IMR-90 (cell line): Measurements from ENCODE around the gene SPRED3. TPM values are rescaled to one million over a fixed set of nuclear protein-coding genes. Genes with fewer than 3 reads are reported as not detected.

ENCODE experiments used
- ATAC-seq: fragments of 200-7000 bp; cut with Tn5 transposase; 2 replicates; pipeline ENCODE4 v1.9.1; 2020; ENCODE audit warnings: low read depth, mild to moderate bottlenecking, moderate library complexity
- BruUV-seq: library from RNA; stranded (reverse); fragments of 400-500 nt; replicated peaks from 2 replicates; lab custom pipeline; 2021; lab: Mats Ljungman, UMichigan
- CTCF ChIA-PET: fragments of 300-600 bp; formaldehyde crosslinking; extraction: SDS; loops from one replicate; lab custom pipeline; 2021; ENCODE audit warnings: antibody characterized with exemption; lab: Yijun Ruan, JAX
- POLR2A ChIA-PET: fragments of 300-600 bp; sonication (Branson Sonifier 250); formaldehyde crosslinking; loops from one replicate; lab custom pipeline; 2022; ENCODE audit warnings: antibody characterized with exemption; ENCODE audit not compliant: unreplicated experiment; lab: Charles Lee
- DNase-seq: peaks from one replicate; pipeline ENCODE4 v3.0.0; 2013
- H2AFZ ChIP-seq: replicated peaks from 2 replicates; pipeline ENCODE3; 2013; ENCODE audit warnings: low read length, mild to moderate bottlenecking; ENCODE audit not compliant: poor library complexity
- H2AK5ac ChIP-seq: 2 replicates; pipeline ENCODE4 v1.6.1; 2013; ENCODE audit warnings: low read depth, low read length, inconsistent platforms
- H2AK9ac ChIP-seq: replicated peaks from 2 replicates; pipeline ENCODE3; 2013; ENCODE audit warnings: mild to moderate bottlenecking, low read depth, low read length, moderate library complexity; ENCODE audit not compliant: poor library complexity
- H2BK120ac ChIP-seq: 2 replicates; pipeline ENCODE4 v1.6.1; 2013; ENCODE audit warnings: low read depth, low read length, inconsistent platforms
- H2BK15ac ChIP-seq: 3 replicates; pipeline ENCODE4 v1.6.1; 2013; ENCODE audit warnings: low read depth, low read length, inconsistent platforms
- H2BK20ac ChIP-seq: 2 replicates; pipeline ENCODE4 v1.6.1; 2013; ENCODE audit warnings: low read depth, mild to moderate bottlenecking, inconsistent platforms, low read length, moderate library complexity
- H2BK5ac ChIP-seq: 2 replicates; pipeline ENCODE4 v1.6.1; 2013; ENCODE audit warnings: mild to moderate bottlenecking, low read depth, low read length, inconsistent platforms; ENCODE audit not compliant: poor library complexity, severe bottlenecking
- H3K14ac ChIP-seq: replicated peaks from 2 replicates; pipeline ENCODE4 v1.6.1; 2013; ENCODE audit warnings: low read depth, low read length, inconsistent platforms
- H3K18ac ChIP-seq: 2 replicates; pipeline ENCODE4 v1.6.1; 2013; ENCODE audit warnings: low read depth, low read length, control low read depth
- H3K23ac ChIP-seq: 2 replicates; pipeline ENCODE4 v1.6.1; 2013; ENCODE audit warnings: low read depth, low read length, inconsistent platforms
- H3K27ac ChIP-seq: 2 replicates; pipeline ENCODE4 v1.5.1; 2013; ENCODE audit warnings: mild to moderate bottlenecking, control low read depth, low read length; ENCODE audit not compliant: insufficient read depth
- H3K27me3 ChIP-seq: 2 replicates; pipeline ENCODE4 v1.6.1; 2013; ENCODE audit warnings: low read length; ENCODE audit not compliant: control insufficient read depth, insufficient read depth
- H3K36me3 ChIP-seq: 2 replicates; pipeline ENCODE4 v1.6.1; 2013; ENCODE audit warnings: low read length, mixed read lengths; ENCODE audit not compliant: control insufficient read depth, insufficient read depth
- H3K4ac ChIP-seq: 2 replicates; pipeline ENCODE4 v1.6.1; 2013; ENCODE audit warnings: low read depth, low read length, inconsistent platforms
- H3K4me1 ChIP-seq: 2 replicates; pipeline ENCODE4 v1.6.1; 2013; ENCODE audit warnings: low read length, mixed read lengths; ENCODE audit not compliant: control insufficient read depth, insufficient read depth
- H3K4me2 ChIP-seq: 2 replicates; pipeline ENCODE4 v1.6.1; 2013; ENCODE audit warnings: low read depth, mild to moderate bottlenecking, control low read depth, low read length, moderate library complexity
- H3K4me3 ChIP-seq: 2 replicates; pipeline ENCODE4 v1.5.1; 2013; ENCODE audit warnings: low read depth, mild to moderate bottlenecking, control low read depth, low read length, moderate library complexity; ENCODE audit not compliant: insufficient read depth
- H3K56ac ChIP-seq: 2 replicates; pipeline ENCODE4 v1.6.1; 2013; ENCODE audit warnings: low read length, inconsistent platforms; ENCODE audit not compliant: insufficient read depth; ENCODE audit errors: extremely low read depth
- H3K79me1 ChIP-seq, 2 experiments: 2 replicates each; pipeline ENCODE4 v1.6.1; 2013; ENCODE audit warnings: low read length in 2 of 2, inconsistent platforms in 1 of 2, low read depth in 1 of 2
- H3K9ac ChIP-seq: 2 replicates; pipeline ENCODE4 v1.6.1; 2013; ENCODE audit warnings: low read depth, low read length, control low read depth
- H3K9me1 ChIP-seq: 2 replicates; pipeline ENCODE4 v1.6.1; 2013; ENCODE audit warnings: low read length, inconsistent platforms; ENCODE audit not compliant: insufficient read depth
- H3K9me3 ChIP-seq: 2 replicates; pipeline ENCODE4 v1.6.1; 2013; ENCODE audit warnings: low read length; ENCODE audit not compliant: control insufficient read depth, insufficient read depth
- H4K20me1 ChIP-seq: 2 replicates; pipeline ENCODE4 v1.6.1; 2013; ENCODE audit warnings: low read length, inconsistent platforms; ENCODE audit not compliant: insufficient read depth
- H4K5ac ChIP-seq: 2 replicates; pipeline ENCODE4 v1.6.1; 2013; ENCODE audit warnings: mild to moderate bottlenecking, low read depth, low read length, control low read depth
- H4K8ac ChIP-seq, 2 experiments: 2 replicates each; pipeline ENCODE4 v1.6.1; 2013; ENCODE audit warnings: low read depth in 2 of 2, low read length in 2 of 2, control low read depth in 1 of 2, inconsistent platforms in 1 of 2
- H4K91ac ChIP-seq: 2 replicates; pipeline ENCODE4 v1.6.1; 2013; ENCODE audit warnings: low read depth, low read length, inconsistent platforms; ENCODE audit not compliant: insufficient read depth
- BHLHE40 ChIP-seq: fragments of 150-350 bp; IDR thresholded peaks from 2 replicates; pipeline ENCODE4 v1.6.1; 2016; ENCODE audit warnings: mild to moderate bottlenecking, low read depth, low read length
- CHD1 ChIP-seq: IDR thresholded peaks from 2 replicates; pipeline ENCODE4 v1.6.1; 2012; ENCODE audit warnings: low read depth, low read length, improper control_type of control experiment
- CTCF ChIP-seq: conservative IDR thresholded peaks from 2 replicates; pipeline ENCODE4 v1.5.1; 2012; ENCODE audit warnings: mild to moderate bottlenecking, low read depth, low read length, improper control_type of control experiment
- FOS ChIP-seq: fragments of 150-350 bp; IDR thresholded peaks from 2 replicates; pipeline ENCODE4 v1.6.1; 2016; ENCODE audit warnings: low read depth, low read length
- MAFK ChIP-seq: IDR thresholded peaks from 2 replicates; pipeline ENCODE4 v1.6.1; 2012; ENCODE audit warnings: low read depth, low read length, improper control_type of control experiment
- MXI1 ChIP-seq: IDR thresholded peaks from 2 replicates; pipeline ENCODE4 v1.6.1; 2012; ENCODE audit warnings: low read depth, mild to moderate bottlenecking, low read length, moderate library complexity, borderline replicate concordance
- NFE2L2 ChIP-seq: fragments of 150-350 bp; IDR thresholded peaks from 2 replicates; pipeline ENCODE4 v1.6.1; 2016; ENCODE audit warnings: low read depth, mild to moderate bottlenecking, low read length
- POLR2A ChIP-seq: IDR thresholded peaks from 2 replicates; pipeline ENCODE4 v1.6.1; 2012; ENCODE audit warnings: mild to moderate bottlenecking, low read depth, low read length
- RAD21 ChIP-seq: IDR thresholded peaks from 2 replicates; pipeline ENCODE4 v1.6.1; 2012; ENCODE audit warnings: low read length, improper control_type of control experiment
- RCOR1 ChIP-seq: IDR thresholded peaks from 2 replicates; pipeline ENCODE4 v1.6.1; 2012; ENCODE audit warnings: mild to moderate bottlenecking, low read length, improper control_type of control experiment; ENCODE audit not compliant: insufficient replicate concordance
- RFX5 ChIP-seq: IDR thresholded peaks from 2 replicates; pipeline ENCODE4 v1.8.0; 2012; ENCODE audit warnings: low read depth, mild to moderate bottlenecking, low read length, moderate library complexity
- SMC3 ChIP-seq: fragments of 150-350 bp; IDR thresholded peaks from 2 replicates; pipeline ENCODE4 v1.6.1; 2016; ENCODE audit warnings: low read depth, mild to moderate bottlenecking, antibody characterized with exemption, low read length, moderate library complexity
- WGBS, 2 experiments: methylation state at CpG; one replicate each; pipeline versions ENCODE4 v1.1.5 to v1.1.7; 2013; ENCODE audit warnings: missing lambda C conversion rate in 2 of 2; ENCODE audit not compliant: insufficient read length in 1 of 2; ENCODE audit errors: extremely low coverage in 2 of 2; 5-methylcytosine and 5-hydroxymethylcytosine counted together
- dilution Hi-C: fragments of 300-500 bp; cut with HindIII; formaldehyde crosslinking; loops from one replicate; pipeline ENCODE4 v1.14.3; 2018; ENCODE audit warnings: low sequenced_read_pairs; ENCODE audit not compliant: unreplicated experiment
- in situ Hi-C: fragments of 300-500 bp; cut with MboI; formaldehyde crosslinking; loops from 3 replicates; pipeline ENCODE4 v1.14.3; 2019; ENCODE audit warnings: low sequenced_read_pairs, inconsistent platforms, mixed read lengths
- intact Hi-C: fragments of 100-400 bp; cut with micrococcal nuclease; formaldehyde crosslinking; loops from 2 replicates; pipeline ENCODE4 v1.10.0; 2022
- polyA plus RNA-seq, 3 experiments: library from polyadenylated mRNA; depleted of rRNA; stranded (reverse); fragments of >200 nt; gene quantifications; 2 replicates each; pipeline ENCODE4 v1.2.3, GENCODE V29; 2012; ENCODE audit warnings: low replicate concordance in 1 of 3
- total RNA-seq: library from RNA; depleted of rRNA; stranded (reverse); fragments of >200 nt; gene quantifications from 2 replicates; pipeline ENCODE4 v1.2.3, GENCODE V29; 2012

SPRED3 gene
- total and polyA plus RNA-seq, 2 of the 4 experiments (the other 2 are of a cell fraction), result 0.90 to 7.9 TPM

- Histone ChIP-seq H3K27me3 (peaks cover 25% of the 10 kb centered on the region), H4K8ac (no peak overlapping the region), H2BK5ac (no peak overlapping the region), H4K5ac (no peak overlapping the region), H3K79me1 (no peaks in the 10 kb centered on the region), H3K4me1 (no peaks in the 10 kb centered on the region), H3K23ac (no peak overlapping the region), H3K9ac (no peak overlapping the region), H2AK9ac (no peak overlapping the region), H3K14ac (no peak overlapping the region), H2BK20ac (no peak overlapping the region), H4K20me1 (no peaks in the 10 kb centered on the region), H4K91ac (no peak overlapping the region), H3K4me3 (no peak overlapping the region), H3K27ac (no peak overlapping the region), H3K9me3 (no peaks in the 10 kb centered on the region), H3K18ac (no peak overlapping the region), H3K4me2 (no peak overlapping the region), H3K36me3 (no peaks in the 10 kb centered on the region), H3K56ac (no peak overlapping the region), H2BK15ac (no peak overlapping the region), H3K9me1 (no peaks in the 10 kb centered on the region), H2AK5ac (no peak overlapping the region), H2BK120ac (no peak overlapping the region), H3K4ac (no peak overlapping the region), H2AFZ (no peak overlapping the region)
- no TSS peak for BruUV-seq
- ATAC-seq, result no peak
- dilution Hi-C loops (no loop called here), in situ Hi-C loops (no loop called here), intact Hi-C loops (no loop called here)
- TF ChIP-seq MAFK, result no peak
- TF ChIP-seq POLR2A, result no peak
- TF ChIP-seq CTCF, result no peak
- TF ChIP-seq NFE2L2, result no peak
- TF ChIP-seq RAD21, result no peak
- TF ChIP-seq BHLHE40, result no peak
- TF ChIP-seq RCOR1, result no peak
- TF ChIP-seq FOS, result no peak
- no peak for TF ChIP-seq RFX5
- TF ChIP-seq CHD1, result no peak
- TF ChIP-seq SMC3, result no peak
- TF ChIP-seq MXI1, result no peak
- POLR2A ChIA-PET, result no interaction called here
- CTCF ChIA-PET, result no interaction called here
- no CpG with 5 or more reads among the region's 2 CpGs for WGBS, 2 experiments
- no peak for DNase-seq
These were observed 18.9 kb upstream of the SPRED3 start for GRCh38 chr19:38369584-38369983.
